Esophagus muscularis mucosa (tissue), 4 donors: Measurements from ENCODE around the gene UNC45B.

Source experiments
- CTCF ChIP-seq, 3 experiments: fragments of 200-600 bp in 2 of 3; fragments of 450-650 bp in 1 of 3; sonication (generic) in 2 of 3; IDR thresholded peaks; one replicate each; pipeline ENCODE4 v1.5.1; 2017 to 2019; ENCODE audit warnings: antibody characterized with exemption in 3 of 3, mild to moderate bottlenecking in 2 of 3, moderate library complexity in 1 of 3
- EP300 ChIP-seq: sonication (generic); formaldehyde crosslinking; IDR thresholded peaks from one replicate; pipeline ENCODE4 v1.6.1; 2017; ENCODE audit warnings: antibody characterized with exemption
- POLR2A ChIP-seq: fragments of 450-650 bp; IDR thresholded peaks from one replicate; pipeline ENCODE4 v1.6.1; 2017; ENCODE audit warnings: antibody characterized with exemption, moderate library complexity, mild to moderate bottlenecking, low read depth
- POLR2AphosphoS5 ChIP-seq, 2 donors: sonication (generic); formaldehyde crosslinking; IDR thresholded peaks; one replicate each; pipeline ENCODE4 v1.6.1; 2017; ENCODE audit warnings: antibody characterized with exemption in 2 of 2

- TF ChIP-seq CTCF (IDR thresholded peaks at IDR 0.05), result no peak
- peak; percentile 67 to 78 for TF ChIP-seq POLR2AphosphoS5 (IDR thresholded peaks at IDR 0.05)
- TF ChIP-seq POLR2A, result no peak
- no peak for TF ChIP-seq EP300
Observed at GRCh38 chr17:35127751-35128514, 19.7 kb upstream of the UNC45B start.
